ENCODE measurements around the gene ZNF750.
"Not testable (repeated sequence)": the region's sequence is repeated elsewhere in the genome, so short reads cannot be mapped to it uniquely, and the experiment has no call there.

Gene ZNF750

GRCh38 chr17:82789051-82789592 is 50.7 kb downstream of the ZNF750 start:
- Histone ChIP-seq H2AFZ (ENCODE audit: low read length, unreplicated experiment) (no peak overlapping the region), H3K79me2 (ENCODE audit: control insufficient read depth, insufficient read depth, low read length, unreplicated experiment) (peaks cover 3% of the 10 kb centered on the region), H3K27ac (ENCODE audit: low read depth, low read length) (no peak overlapping the region)

GRCh38 chr17:82788206-82789001 is 51.4 kb downstream of the ZNF750 start:
- Histone ChIP-seq H3K4me1 (ENCODE audit: control insufficient read depth, insufficient read depth, low read length, unreplicated experiment) (peaks cover 7% of the 10 kb centered on the region), H3K27ac (ENCODE audit: low read depth, low read length) (no peak overlapping the region), H3K36me3 (ENCODE audit: insufficient read depth, low read length) (no peaks in the 10 kb centered on the region), H3K79me2 (ENCODE audit: control insufficient read depth, insufficient read depth, low read length, unreplicated experiment) (peaks cover 3% of the 10 kb centered on the region), H3K27me3 (ENCODE audit: insufficient read depth, low read length) (no peaks in the 10 kb centered on the region), H2AFZ (ENCODE audit: low read length, unreplicated experiment) (no peak overlapping the region), H3K4me3 (ENCODE audit: low read depth, low read length) (no peak overlapping the region)

More at GRCh38 chr17:82789051-82789592, 50.7 kb downstream of the ZNF750 start:
- Histone ChIP-seq H3K36me3 (ENCODE audit: insufficient read depth, low read length) (no peaks in the 10 kb centered on the region), H3K27me3 (ENCODE audit: insufficient read depth, low read length) (no peaks in the 10 kb centered on the region), H3K4me1 (ENCODE audit: control insufficient read depth, insufficient read depth, low read length, unreplicated experiment) (peaks cover 7% of the 10 kb centered on the region), H3K4me3 (ENCODE audit: low read depth, low read length) (no peak overlapping the region)

- Histone ChIP-seq H3K79me2 (ENCODE audit: control insufficient read depth, insufficient read depth, low read length, unreplicated experiment) (peaks cover 3% of the 10 kb centered on the region), H3K27me3 (ENCODE audit: insufficient read depth, low read length) (no peaks in the 10 kb centered on the region), H3K27ac (ENCODE audit: low read depth, low read length) (no peak overlapping the region), H3K4me1 (ENCODE audit: control insufficient read depth, insufficient read depth, low read length, unreplicated experiment) (peaks cover 7% of the 10 kb centered on the region), H3K36me3 (ENCODE audit: insufficient read depth, low read length) (no peaks in the 10 kb centered on the region), H2AFZ (ENCODE audit: low read length, unreplicated experiment) (no peak overlapping the region), H3K4me3 (ENCODE audit: low read depth, low read length) (no peak overlapping the region)
Measured at GRCh38 chr17:82787081-82787848, 52.6 kb downstream of the ZNF750 start.

- no peak overlapping the region for H2AFZ ChIP-seq (ENCODE audit: low read length, unreplicated experiment)
- no peaks in the 10 kb centered on the region for H3K27me3 ChIP-seq (ENCODE audit: insufficient read depth, low read length)
- no peak overlapping the region for H3K27ac ChIP-seq (ENCODE audit: low read depth, low read length)
- peaks cover 3% of the 10 kb centered on the region for H3K79me2 ChIP-seq (ENCODE audit: control insufficient read depth, insufficient read depth, low read length, unreplicated experiment)
- H3K4me3 ChIP-seq (ENCODE audit: low read depth, low read length): no peak overlapping the region
- H3K4me1 ChIP-seq (ENCODE audit: control insufficient read depth, insufficient read depth, low read length, unreplicated experiment): peaks cover 3% of the 10 kb centered on the region
- H3K36me3 ChIP-seq (ENCODE audit: insufficient read depth, low read length): no peaks in the 10 kb centered on the region
Measured at GRCh38 chr17:82786427-82786826, 53.4 kb downstream of the ZNF750 start.

GRCh38 chr17:82785581-82785980 is 54.2 kb downstream of the ZNF750 start:
- H3K79me2 ChIP-seq (ENCODE audit: control insufficient read depth, insufficient read depth, low read length, unreplicated experiment); H2AFZ ChIP-seq (ENCODE audit: low read length, unreplicated experiment); H3K36me3 ChIP-seq (ENCODE audit: insufficient read depth, low read length); H3K4me3 ChIP-seq (ENCODE audit: low read depth, low read length); H3K27me3 ChIP-seq (ENCODE audit: insufficient read depth, low read length); H3K27ac ChIP-seq (ENCODE audit: low read depth, low read length); H3K4me1 ChIP-seq (ENCODE audit: control insufficient read depth, insufficient read depth, low read length, unreplicated experiment): not testable (repeated sequence)

- no peak overlapping the region for H2AFZ ChIP-seq (ENCODE audit: low read length, unreplicated experiment)
- H3K4me3 ChIP-seq (ENCODE audit: low read depth, low read length): no peak overlapping the region
- H3K4me1 ChIP-seq (ENCODE audit: control insufficient read depth, insufficient read depth, low read length, unreplicated experiment): no peaks in the 10 kb centered on the region
- H3K27me3 ChIP-seq (ENCODE audit: insufficient read depth, low read length): no peaks in the 10 kb centered on the region
- no peaks in the 10 kb centered on the region for H3K36me3 ChIP-seq (ENCODE audit: insufficient read depth, low read length)
- no peaks in the 10 kb centered on the region for H3K79me2 ChIP-seq (ENCODE audit: control insufficient read depth, insufficient read depth, low read length, unreplicated experiment)
- H3K27ac ChIP-seq (ENCODE audit: low read depth, low read length): no peak overlapping the region
Measured at GRCh38 chr17:82783498-82783897, 56.3 kb downstream of the ZNF750 start.

- Histone ChIP-seq H3K36me3 (ENCODE audit: insufficient read depth, low read length) (no peaks in the 10 kb centered on the region), H3K4me1 (ENCODE audit: control insufficient read depth, insufficient read depth, low read length, unreplicated experiment) (no peaks in the 10 kb centered on the region), H3K27me3 (ENCODE audit: insufficient read depth, low read length) (no peaks in the 10 kb centered on the region), H2AFZ (ENCODE audit: low read length, unreplicated experiment) (no peak overlapping the region), H3K79me2 (ENCODE audit: control insufficient read depth, insufficient read depth, low read length, unreplicated experiment) (no peaks in the 10 kb centered on the region), H3K4me3 (ENCODE audit: low read depth, low read length) (no peak overlapping the region), H3K27ac (ENCODE audit: low read depth, low read length) (no peak overlapping the region)
Measured at GRCh38 chr17:82782657-82783207, 57.1 kb downstream of the ZNF750 start.

GRCh38 chr17:82781894-82782274 is 57.9 kb downstream of the ZNF750 start:
- Histone ChIP-seq H3K79me2 (ENCODE audit: control insufficient read depth, insufficient read depth, low read length, unreplicated experiment) (no peaks in the 10 kb centered on the region), H2AFZ (ENCODE audit: low read length, unreplicated experiment) (no peak overlapping the region), H3K4me1 (ENCODE audit: control insufficient read depth, insufficient read depth, low read length, unreplicated experiment) (no peaks in the 10 kb centered on the region), H3K36me3 (ENCODE audit: insufficient read depth, low read length) (no peaks in the 10 kb centered on the region), H3K27me3 (ENCODE audit: insufficient read depth, low read length) (no peaks in the 10 kb centered on the region), H3K4me3 (ENCODE audit: low read depth, low read length) (no peak overlapping the region), H3K27ac (ENCODE audit: low read depth, low read length) (no peak overlapping the region)

- Histone ChIP-seq H3K36me3 (ENCODE audit: insufficient read depth, low read length) (no peaks in the 10 kb centered on the region), H3K27me3 (ENCODE audit: insufficient read depth, low read length) (no peaks in the 10 kb centered on the region), H3K4me1 (ENCODE audit: control insufficient read depth, insufficient read depth, low read length, unreplicated experiment) (no peaks in the 10 kb centered on the region), H3K79me2 (ENCODE audit: control insufficient read depth, insufficient read depth, low read length, unreplicated experiment) (no peaks in the 10 kb centered on the region), H2AFZ (ENCODE audit: low read length, unreplicated experiment) (no peak overlapping the region), H3K4me3 (ENCODE audit: low read depth, low read length) (no peak overlapping the region), H3K27ac (ENCODE audit: low read depth, low read length) (no peak overlapping the region)
Measured at GRCh38 chr17:82780971-82781893, 58.6 kb downstream of the ZNF750 start.

GRCh38 chr17:82780195-82780594 is 59.6 kb downstream of the ZNF750 start:
- H3K27ac ChIP-seq (ENCODE audit: low read depth, low read length): no peak overlapping the region
- H3K4me1 ChIP-seq (ENCODE audit: control insufficient read depth, insufficient read depth, low read length, unreplicated experiment): no peaks in the 10 kb centered on the region
- no peaks in the 10 kb centered on the region for H3K27me3 ChIP-seq (ENCODE audit: insufficient read depth, low read length)
- no peak overlapping the region for H3K4me3 ChIP-seq (ENCODE audit: low read depth, low read length)
- H2AFZ ChIP-seq (ENCODE audit: low read length, unreplicated experiment): no peak overlapping the region
- no peaks in the 10 kb centered on the region for H3K36me3 ChIP-seq (ENCODE audit: insufficient read depth, low read length)
- no peaks in the 10 kb centered on the region for H3K79me2 ChIP-seq (ENCODE audit: control insufficient read depth, insufficient read depth, low read length, unreplicated experiment)

All from ACC112 (cell line).